Breast epithelium (tissue), 3 donors: Measurements from ENCODE around the gene GRK5.

Experiments used
- POLR2AphosphoS5 ChIP-seq, 3 donors: sonication (generic); formaldehyde crosslinking; IDR thresholded peaks; one replicate each; pipeline ENCODE4 v1.6.1; 2017; ENCODE audit warnings: antibody characterized with exemption in 3 of 3
- TF ChIP-seq, protein P1 (sequence below), 3 donors: fragments of 450-650 bp; IDR thresholded peaks; one replicate each; pipeline ENCODE4 v1.5.1; 2016 to 2017; ENCODE audit warnings: antibody characterized with exemption in 3 of 3, mild to moderate bottlenecking in 3 of 3, moderate library complexity in 3 of 3

DNA sequence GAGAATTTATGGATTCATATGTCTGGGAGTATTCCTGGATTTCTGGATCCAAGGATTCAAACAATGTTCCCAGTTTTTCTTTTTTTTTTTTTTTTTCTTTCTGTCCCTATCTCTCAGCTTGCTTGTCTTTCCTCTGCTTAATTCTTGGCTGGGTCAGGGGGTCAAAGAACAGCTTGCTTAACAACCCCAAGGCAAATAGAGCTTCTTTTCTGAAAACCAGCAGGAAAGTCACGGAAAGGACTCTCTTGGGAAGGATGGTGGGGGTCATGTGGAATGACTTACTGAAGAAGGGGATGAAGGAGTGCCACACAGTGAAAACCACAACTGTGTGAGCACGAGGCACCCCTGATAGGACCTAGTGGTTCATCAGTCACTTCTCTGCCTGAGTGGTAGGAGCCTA is 36.1 kb downstream of the GRK5 start:
- TF ChIP-seq, protein P1, sequence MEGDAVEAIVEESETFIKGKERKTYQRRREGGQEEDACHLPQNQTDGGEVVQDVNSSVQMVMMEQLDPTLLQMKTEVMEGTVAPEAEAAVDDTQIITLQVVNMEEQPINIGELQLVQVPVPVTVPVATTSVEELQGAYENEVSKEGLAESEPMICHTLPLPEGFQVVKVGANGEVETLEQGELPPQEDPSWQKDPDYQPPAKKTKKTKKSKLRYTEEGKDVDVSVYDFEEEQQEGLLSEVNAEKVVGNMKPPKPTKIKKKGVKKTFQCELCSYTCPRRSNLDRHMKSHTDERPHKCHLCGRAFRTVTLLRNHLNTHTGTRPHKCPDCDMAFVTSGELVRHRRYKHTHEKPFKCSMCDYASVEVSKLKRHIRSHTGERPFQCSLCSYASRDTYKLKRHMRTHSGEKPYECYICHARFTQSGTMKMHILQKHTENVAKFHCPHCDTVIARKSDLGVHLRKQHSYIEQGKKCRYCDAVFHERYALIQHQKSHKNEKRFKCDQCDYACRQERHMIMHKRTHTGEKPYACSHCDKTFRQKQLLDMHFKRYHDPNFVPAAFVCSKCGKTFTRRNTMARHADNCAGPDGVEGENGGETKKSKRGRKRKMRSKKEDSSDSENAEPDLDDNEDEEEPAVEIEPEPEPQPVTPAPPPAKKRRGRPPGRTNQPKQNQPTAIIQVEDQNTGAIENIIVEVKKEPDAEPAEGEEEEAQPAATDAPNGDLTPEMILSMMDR (IDR thresholded peaks at IDR 0.05) = no peak
- no peak for TF ChIP-seq POLR2AphosphoS5 (IDR thresholded peaks at IDR 0.05)
